Peyer's patch (tissue), 4 donors: Measurements from ENCODE around the gene CZIB.

Experiments used
- POLR2A ChIP-seq, 2 donors: fragments of 450-650 bp; IDR thresholded peaks; one replicate each; pipeline ENCODE4 v1.5.1; 2017; ENCODE audit warnings: antibody characterized with exemption in 2 of 2, mild to moderate bottlenecking in 2 of 2, moderate library complexity in 2 of 2
- TF ChIP-seq, protein P1 (sequence below), 6 experiments: fragments of 450-650 bp in 4 of 6; fragments of 200-600 bp in 2 of 6; sonication (generic) in 1 of 6; IDR thresholded peaks; one replicate each; pipeline ENCODE4 v1.5.1; 2017 to 2019; ENCODE audit warnings: antibody characterized with exemption in 6 of 6, mild to moderate bottlenecking in 3 of 6, moderate library complexity in 1 of 6

DNA sequence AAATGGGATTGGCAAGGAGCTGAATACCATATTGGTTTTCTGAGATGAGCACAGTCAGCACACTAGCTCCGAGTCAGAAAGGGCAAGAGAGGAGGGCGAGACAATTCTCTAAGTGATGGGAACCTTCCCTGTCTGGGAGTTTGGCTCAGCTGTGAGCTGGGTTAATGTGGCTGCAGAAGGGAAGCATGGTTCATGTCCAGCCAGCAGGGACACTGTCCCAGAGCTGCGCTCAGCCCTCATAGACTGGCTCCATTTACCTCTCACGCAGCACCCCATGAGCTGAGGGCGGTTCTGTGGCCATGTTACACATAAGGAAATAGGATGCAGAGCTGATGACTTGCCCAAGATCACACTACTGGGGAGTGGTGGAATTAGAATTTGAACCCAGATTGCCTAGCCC is 39.5 kb downstream of the CZIB start:
- TF ChIP-seq, protein P1, sequence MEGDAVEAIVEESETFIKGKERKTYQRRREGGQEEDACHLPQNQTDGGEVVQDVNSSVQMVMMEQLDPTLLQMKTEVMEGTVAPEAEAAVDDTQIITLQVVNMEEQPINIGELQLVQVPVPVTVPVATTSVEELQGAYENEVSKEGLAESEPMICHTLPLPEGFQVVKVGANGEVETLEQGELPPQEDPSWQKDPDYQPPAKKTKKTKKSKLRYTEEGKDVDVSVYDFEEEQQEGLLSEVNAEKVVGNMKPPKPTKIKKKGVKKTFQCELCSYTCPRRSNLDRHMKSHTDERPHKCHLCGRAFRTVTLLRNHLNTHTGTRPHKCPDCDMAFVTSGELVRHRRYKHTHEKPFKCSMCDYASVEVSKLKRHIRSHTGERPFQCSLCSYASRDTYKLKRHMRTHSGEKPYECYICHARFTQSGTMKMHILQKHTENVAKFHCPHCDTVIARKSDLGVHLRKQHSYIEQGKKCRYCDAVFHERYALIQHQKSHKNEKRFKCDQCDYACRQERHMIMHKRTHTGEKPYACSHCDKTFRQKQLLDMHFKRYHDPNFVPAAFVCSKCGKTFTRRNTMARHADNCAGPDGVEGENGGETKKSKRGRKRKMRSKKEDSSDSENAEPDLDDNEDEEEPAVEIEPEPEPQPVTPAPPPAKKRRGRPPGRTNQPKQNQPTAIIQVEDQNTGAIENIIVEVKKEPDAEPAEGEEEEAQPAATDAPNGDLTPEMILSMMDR (IDR thresholded peaks at IDR 0.05) = no peak
- TF ChIP-seq POLR2A (IDR thresholded peaks at IDR 0.05) = no peak
